Articular chondrocyte of knee joint (primary cell): ENCODE results near the gene ALLC. TPM values are rescaled to one million over a fixed set of nuclear protein-coding genes. Genes with fewer than 3 reads are reported as not detected.

Experiments
- small RNA-seq: library from RNA; depleted of rRNA; stranded (forward); fragments of <200 nt; gene quantifications from one replicate; pipeline ENCODE3, GENCODE V24; 2012
- total RNA-seq: library from RNA; depleted of rRNA; stranded (reverse); fragments of >200 nt; gene quantifications from 2 replicates; pipeline ENCODE4 v1.2.3, GENCODE V29; 2012

ALLC gene
- not detected in 2 replicates for total RNA-seq

GRCh38 chr2:3657881-3658280, at the start of gene ALLC:
ALLC (plus strand) TSS chr2:3658200; CDS start chr2:3671158, 12,958 bp downstream.

GRCh38 chr2:3703236-3703756, 45.3 kb downstream of the ALLC start, which contains the start of gene DCDC2C:
DCDC2C (plus strand) TSS chr2:3703575; CDS start chr2:3703752, 177 bp downstream.

Small RNA genes lying within 50 kb of the gene (small RNA-seq; reads per million reads assigned to genes)
- not detected for gene TMSB4XP2

Other genes starting within 250 kb of the ALLC start
- 68.2 and 69.4 TPM in 2 replicates for gene ADI1, start 138.7 kb upstream of the ALLC start, total RNA-seq
- gene RNASEH1, start 99.9 kb upstream of the ALLC start, total RNA-seq, result 34.3 and 37.9 TPM in 2 replicates
- gene RPS7, start 82.9 kb upstream of the ALLC start, total RNA-seq, result 1,629 and 1,713 TPM in 2 replicates
- gene COLEC11, start 63.1 kb upstream of the ALLC start, total RNA-seq, result 0.32 TPM in 1 of 2 replicates, not detected in the other
- not detected in 2 replicates for gene DCDC2C, start 45.4 kb downstream of the ALLC start, total RNA-seq